ENCODE measurements around the gene MPHOSPH9. TPM values are rescaled to one million over a fixed set of nuclear protein-coding genes. Genes with fewer than 3 reads are reported as not detected.

The MPHOSPH9 gene
- total RNA-seq, 1 experiment from 2014 or later: 60.5 TPM

DNA sequence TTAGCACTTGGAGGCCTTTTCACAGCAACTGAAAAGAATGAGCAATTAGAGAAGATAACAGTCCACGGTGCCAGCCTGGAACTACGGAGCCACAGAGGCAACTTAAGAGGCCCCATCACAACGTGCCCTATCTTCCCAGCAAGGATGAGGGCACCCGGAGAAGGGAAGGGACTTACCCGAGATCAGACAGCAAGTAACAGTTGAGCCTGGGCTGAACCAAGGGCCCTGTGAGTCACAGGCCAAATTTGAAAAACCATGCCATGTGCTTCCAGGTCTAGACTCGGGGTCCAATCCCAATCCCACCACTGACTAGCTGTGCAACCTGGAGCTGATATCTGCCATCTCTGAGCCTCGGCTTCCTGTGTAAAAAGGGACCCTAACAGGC, 124.3 kb downstream of the MPHOSPH9 start:
- Histone ChIP-seq H2BK5ac (ENCODE audit: insufficient read length, low read length) (no peak overlapping the region), H3K4me1 (ENCODE audit: insufficient read depth, low read length) (peaks cover 11% of the 10 kb centered on the region; the same call in 1 of the 2 replicates), H3K27ac (ENCODE audit: insufficient read length, low read depth, low read length) (no peak overlapping the region), H3K4ac (ENCODE audit: low read depth, low read length) (no peak overlapping the region), H3K18ac (ENCODE audit: insufficient read length, low read depth, low read length) (no peak overlapping the region), H3K79me1 (ENCODE audit: insufficient read depth, low read depth, low read length, poor library complexity, severe bottlenecking) (no peaks in the 10 kb centered on the region), H2BK12ac (ENCODE audit: insufficient read length, low read depth, low read length) (no peak overlapping the region), H2AK5ac (ENCODE audit: insufficient read length, low read length) (no peak overlapping the region), H3K56ac (ENCODE audit: insufficient read length, low read depth, low read length) (no peak overlapping the region), H3K9ac (ENCODE audit: extremely low read depth, insufficient read length, low read length) (no peak overlapping the region), H4K8ac (replicated peaks; ENCODE audit: insufficient read length, low read depth, low read length) (no peak overlapping the region), H4K91ac (ENCODE audit: insufficient read length, low read depth, low read length) (no peak overlapping the region), H3K14ac (ENCODE audit: insufficient read depth, low read length) (no peak overlapping the region), H3K23me2 (ENCODE audit: insufficient read length, low read depth, low read length, poor library complexity, severe bottlenecking) (no peaks in the 10 kb centered on the region), H3K9me3 (ENCODE audit: control insufficient read depth, low read depth, low read length) (no peaks in the 10 kb centered on the region), H3K4me2 (ENCODE audit: insufficient read depth, insufficient read length, low read length) (no peak overlapping the region), H2AFZ (ENCODE audit: low read length) (no peak overlapping the region), H3K23ac (ENCODE audit: insufficient read length, low read depth, low read length) (no peak overlapping the region), H4K5ac (ENCODE audit: insufficient read length, low read depth, low read length) (no peak overlapping the region), H3K27me3 (ENCODE audit: insufficient read depth, low read length) (no peaks in the 10 kb centered on the region), H2BK120ac (ENCODE audit: low read depth, low read length, poor library complexity, severe bottlenecking) (no peak overlapping the region), H4K20me1 (ENCODE audit: control insufficient read depth, insufficient read depth, insufficient read length) (no peaks in the 10 kb centered on the region), H2BK20ac (ENCODE audit: low read depth, low read length, poor library complexity, severe bottlenecking) (no peak overlapping the region), H3T11ph (ENCODE audit: low read length) (no peak overlapping the region), H3K79me2 (ENCODE audit: insufficient read depth, low read length) (no peaks in the 10 kb centered on the region), H2BK15ac (ENCODE audit: low read depth, low read length) (no peak overlapping the region)
- DNase-seq: no peak
- H3K4me1 Mint-ChIP-seq: peaks cover 48 to 51% of the 10 kb centered on the region in 2 experiments
- H3K9me3 Mint-ChIP-seq: no peaks in the 10 kb centered on the region
- no peak overlapping the region for H3K27ac Mint-ChIP-seq
- no CpG with 5 or more reads among the region's 7 CpGs for WGBS (ENCODE audit: extremely low coverage, insufficient read length, low lambda C conversion rate)
- H3K27me3 Mint-ChIP-seq (ENCODE audit: low read depth): peaks cover 38% of the 10 kb centered on the region
- TF ChIP-seq, protein P1, sequence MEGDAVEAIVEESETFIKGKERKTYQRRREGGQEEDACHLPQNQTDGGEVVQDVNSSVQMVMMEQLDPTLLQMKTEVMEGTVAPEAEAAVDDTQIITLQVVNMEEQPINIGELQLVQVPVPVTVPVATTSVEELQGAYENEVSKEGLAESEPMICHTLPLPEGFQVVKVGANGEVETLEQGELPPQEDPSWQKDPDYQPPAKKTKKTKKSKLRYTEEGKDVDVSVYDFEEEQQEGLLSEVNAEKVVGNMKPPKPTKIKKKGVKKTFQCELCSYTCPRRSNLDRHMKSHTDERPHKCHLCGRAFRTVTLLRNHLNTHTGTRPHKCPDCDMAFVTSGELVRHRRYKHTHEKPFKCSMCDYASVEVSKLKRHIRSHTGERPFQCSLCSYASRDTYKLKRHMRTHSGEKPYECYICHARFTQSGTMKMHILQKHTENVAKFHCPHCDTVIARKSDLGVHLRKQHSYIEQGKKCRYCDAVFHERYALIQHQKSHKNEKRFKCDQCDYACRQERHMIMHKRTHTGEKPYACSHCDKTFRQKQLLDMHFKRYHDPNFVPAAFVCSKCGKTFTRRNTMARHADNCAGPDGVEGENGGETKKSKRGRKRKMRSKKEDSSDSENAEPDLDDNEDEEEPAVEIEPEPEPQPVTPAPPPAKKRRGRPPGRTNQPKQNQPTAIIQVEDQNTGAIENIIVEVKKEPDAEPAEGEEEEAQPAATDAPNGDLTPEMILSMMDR (conservative IDR thresholded peaks at IDR 0.05): no peak
- no peak overlapping the region for H3K4me3 Mint-ChIP-seq
- H3K36me3 Mint-ChIP-seq (ENCODE audit: insufficient read depth in 1 of 3, low read depth in 3 of 3): no peaks in the 10 kb centered on the region
